CD14-positive monocyte (primary cell): ENCODE measurements around the gene ERFL. TPM values are rescaled to one million over a fixed set of nuclear protein-coding genes. Genes with fewer than 3 reads are reported as not detected.

Source experiments
- DNase-seq, 3 donors: peaks; one replicate each; pipeline ENCODE4 v3.0.0-alpha.2; 2011 to 2022
- H2AFZ ChIP-seq: 2 replicates; pipeline ENCODE4 v1.6.0; 2012; ENCODE audit warnings: mild to moderate bottlenecking, low read depth, low read length, inconsistent platforms; ENCODE audit not compliant: insufficient read depth, poor library complexity, severe bottlenecking
- H3K27ac ChIP-seq, 2 donors: 1 replicate in 1 of 2; 2 replicates in 1 of 2; pipeline ENCODE4 v1.5.1; 2012 to 2013; ENCODE audit warnings: low read length in 2 of 2, control low read depth in 1 of 2, inconsistent platforms in 1 of 2, low read depth in 1 of 2, mild to moderate bottlenecking in 1 of 2
- H3K27me3 ChIP-seq, 2 donors: one replicate each; pipeline versions ENCODE4 v1.6.0 to v1.6.1; 2011 to 2013; ENCODE audit warnings: low read length in 2 of 2; ENCODE audit not compliant: control insufficient read depth in 2 of 2, insufficient read depth in 2 of 2
- H3K36me3 ChIP-seq, 2 donors: replicated peaks in 1 of 2; 1 replicate in 1 of 2; 2 replicates in 1 of 2; pipeline versions ENCODE4 v1.5.1 to v1.6.1; 2012 to 2013; ENCODE audit warnings: low read length in 2 of 2, control low read depth in 1 of 2, inconsistent platforms in 1 of 2, mild to moderate bottlenecking in 1 of 2; ENCODE audit not compliant: insufficient read depth in 2 of 2, control insufficient read depth in 1 of 2
- H3K4me1 ChIP-seq, 2 donors: 1 replicate in 1 of 2; 2 replicates in 1 of 2; pipeline versions ENCODE4 v1.5.1 to v1.6.1; 2012 to 2013; ENCODE audit warnings: low read length in 2 of 2, control low read depth in 1 of 2, inconsistent platforms in 1 of 2, mild to moderate bottlenecking in 1 of 2, moderate library complexity in 1 of 2; ENCODE audit not compliant: insufficient read depth in 2 of 2, control insufficient read depth in 1 of 2
- H3K4me2 ChIP-seq: replicated peaks from 2 replicates; pipeline ENCODE3; 2012; ENCODE audit warnings: low read length, moderate library complexity, mild to moderate bottlenecking; ENCODE audit not compliant: poor library complexity, severe bottlenecking; ENCODE audit errors: extremely low read depth
- H3K4me3 ChIP-seq, 3 experiments: fragments of 200-600 bp in 1 of 3; sonication (generic) in 1 of 3; replicated peaks in 1 of 3; 1 replicate in 2 of 3; 2 replicates in 1 of 3; pipeline ENCODE4 v1.5.1; 2011 to 2013; ENCODE audit warnings: low read length in 3 of 3, mild to moderate bottlenecking in 3 of 3, control low read depth in 2 of 3, low read depth in 2 of 3, inconsistent platforms in 1 of 3, moderate library complexity in 1 of 3
- H3K79me2 ChIP-seq: 2 replicates; pipeline ENCODE4 v1.6.0; 2012; ENCODE audit warnings: mild to moderate bottlenecking, control low read depth, inconsistent platforms, low read length, moderate library complexity; ENCODE audit not compliant: insufficient read depth
- H3K9ac ChIP-seq: 2 replicates; pipeline ENCODE4 v1.6.0; 2017; ENCODE audit warnings: low read length, mild to moderate bottlenecking; ENCODE audit not compliant: insufficient read depth, poor library complexity, severe bottlenecking
- H3K9me3 ChIP-seq, 2 donors: replicated peaks in 1 of 2; 1 replicate in 1 of 2; 2 replicates in 1 of 2; pipeline versions ENCODE4 v1.5.1 to v1.6.1; 2012 to 2013; ENCODE audit warnings: low read length in 2 of 2, control low read depth in 1 of 2; ENCODE audit not compliant: control insufficient read depth in 1 of 2, insufficient read depth in 1 of 2
- H4K20me1 ChIP-seq: 2 replicates; pipeline ENCODE4 v1.6.0; 2012; ENCODE audit warnings: mild to moderate bottlenecking, low read length, control low read depth, moderate library complexity; ENCODE audit not compliant: insufficient read depth
- H3K27ac Mint-ChIP-seq, 7 donors: one replicate each; pipeline ENCODE4 v1.8.0; 2020; ENCODE audit warnings: mild to moderate bottlenecking in 7 of 7, mixed read lengths in 7 of 7, moderate library complexity in 6 of 7, inconsistent platforms in 2 of 7
- H3K27me3 Mint-ChIP-seq, 3 donors: one replicate each; pipeline ENCODE4 v1.8.0; 2021 to 2022; ENCODE audit warnings: low read depth in 3 of 3, mild to moderate bottlenecking in 3 of 3, mixed read lengths in 3 of 3, moderate library complexity in 3 of 3, inconsistent platforms in 1 of 3
- H3K36me3 Mint-ChIP-seq, 2 donors: one replicate each; pipeline ENCODE4 v1.8.0; 2020; ENCODE audit warnings: mixed read lengths in 2 of 2, inconsistent platforms in 1 of 2, mild to moderate bottlenecking in 1 of 2
- H3K4me1 Mint-ChIP-seq: one replicate; pipeline ENCODE4 v1.8.0; 2020; ENCODE audit warnings: mild to moderate bottlenecking, mixed read lengths
- H3K4me3 Mint-ChIP-seq, 2 donors: one replicate each; pipeline ENCODE4 v1.8.0; 2020; ENCODE audit warnings: mild to moderate bottlenecking in 2 of 2, mixed read lengths in 2 of 2, moderate library complexity in 1 of 2
- H3K9me3 Mint-ChIP-seq, 7 donors: one replicate each; pipeline ENCODE4 v1.8.0; 2020 to 2022; ENCODE audit warnings: mixed read lengths in 7 of 7, mild to moderate bottlenecking in 6 of 7, moderate library complexity in 6 of 7, inconsistent platforms in 2 of 7
- CTCF ChIP-seq: fragments of 200-600 bp; IDR thresholded peaks from one replicate; pipeline ENCODE4 v1.8.0; 2022; ENCODE audit warnings: antibody characterized with exemption, mild to moderate bottlenecking
- WGBS: methylation state at CpG from one replicate; pipeline ENCODE4 v1.1.5; 2013; ENCODE audit warnings: missing lambda C conversion rate; ENCODE audit not compliant: insufficient coverage; 5-methylcytosine and 5-hydroxymethylcytosine counted together
- intact Hi-C, 2 donors: fragments of 100-400 bp; cut with micrococcal nuclease; formaldehyde crosslinking; loops; one replicate each; pipeline versions ENCODE4 v1.15.0 to v1.15.1; 2023
- polyA plus RNA-seq, 3 donors: library from polyadenylated mRNA; depleted of rRNA in 1 of 3; unstranded in 2 of 3; stranded (reverse) in 1 of 3; fragments of 300-500 nt in 2 of 3; fragments of >200 nt in 1 of 3; fragmentation: Illumina TruSeq in 2 of 3; gene quantifications; 1 replicate in 2 of 3; 2 replicates in 1 of 3; pipeline ENCODE4 v1.2.3, GENCODE V29; 2012 to 2021

The ERFL gene
- polyA plus RNA-seq, 3 donors: not detected

GRCh38 chr19:41937525-41938468 is 9.5 kb upstream of the ERFL start:
- peaks cover 3 to 8% of the 10 kb centered on the region in 2 donors for H3K36me3 Mint-ChIP-seq
- no peak for TF ChIP-seq CTCF
- peaks cover 8 to 14% of the 10 kb centered on the region in 2 donors for H3K4me1 ChIP-seq
- intact Hi-C loops: no loop called here
- H3K4me3 ChIP-seq: no peak overlapping the region
- H3K9ac ChIP-seq: no peak overlapping the region
- peaks cover 16 to 51% of the 10 kb centered on the region in 2 donors for H3K27me3 ChIP-seq
- H4K20me1 ChIP-seq: no peaks in the 10 kb centered on the region
- 58% methylated on average over 18 of the region's 22 CpGs for WGBS
- no peak overlapping the region for H3K4me2 ChIP-seq
- no peak for DNase-seq
- no peaks in the 10 kb centered on the region for H3K79me2 ChIP-seq
- peaks cover 0 to 11% (median 6%) of the 10 kb centered on the region in 7 donors for H3K9me3 Mint-ChIP-seq
- H3K27ac ChIP-seq: no peak overlapping the region
- H3K27ac Mint-ChIP-seq: no peak overlapping the region
- H2AFZ ChIP-seq: no peak overlapping the region
- peaks cover 0 to 4% of the 10 kb centered on the region in 2 donors for H3K9me3 ChIP-seq
- H3K4me3 Mint-ChIP-seq: peak overlapping the region in 1 of 2 donors; percentile 26
- H3K4me1 Mint-ChIP-seq: peaks cover 14% of the 10 kb centered on the region
- H3K27me3 Mint-ChIP-seq: peaks cover 51 to 70% (median 60%) of the 10 kb centered on the region in 3 donors
- no peaks in the 10 kb centered on the region for H3K36me3 ChIP-seq

- Histone ChIP-seq H3K79me2 (no peaks in the 10 kb centered on the region), H3K4me3 (no peak overlapping the region), H3K9me3 (peaks cover 0 to 4% of the 10 kb centered on the region in 2 donors), H3K4me2 (no peak overlapping the region), H3K36me3 (no peaks in the 10 kb centered on the region), H3K4me1 (peaks cover 8 to 14% of the 10 kb centered on the region in 2 donors), H3K9ac (no peak overlapping the region), H4K20me1 (no peaks in the 10 kb centered on the region), H3K27me3 (peaks cover 16 to 53% of the 10 kb centered on the region in 2 donors), H3K27ac (no peak overlapping the region), H2AFZ (no peak overlapping the region)
- TF ChIP-seq CTCF: no peak
- Mint-ChIP-seq H3K27me3 (peaks cover 51 to 70% (median 52%) of the 10 kb centered on the region in 3 donors), H3K36me3 (peaks cover 3 to 8% of the 10 kb centered on the region in 2 donors), H3K9me3 (peaks cover 0 to 11% (median 6%) of the 10 kb centered on the region in 7 donors), H3K4me3 (peak overlapping the region in 1 of 2 donors; percentile 62), H3K27ac (no peak overlapping the region), H3K4me1 (peaks cover 14% of the 10 kb centered on the region)
- 92% methylated on average over 14 of the region's 15 CpGs for WGBS
- intact Hi-C loops: no loop called here
- no peak for DNase-seq
Observed at GRCh38 chr19:41936961-41937360, 8.7 kb upstream of the ERFL start.
